Measurements from ENCODE around the gene ATG9B. TPM values are rescaled to one million over a fixed set of nuclear protein-coding genes. Genes with fewer than 3 reads are reported as not detected.
A peak's percentile ranks its signal among the peaks of the same experiment; 100 is the strongest.

ATG9B gene
- total and polyA plus RNA-seq, 2 of the 13 experiments (the other 11 are each of a cell fraction or from before 2014, with no cell fraction given), result 0.24 TPM; not detected in 1

GRCh38 chr7:151062399-151063211 lies 38.3 kb upstream of the ATG9B start (continued):
- no peak for TF ChIP-seq KLF9 (CRISPR knock-in tag; IDR thresholded peaks at IDR 0.05; ENCODE audit: low read depth)
- no peak; the same call in 1 of the 2 replicates for TF ChIP-seq ZNF232 (CRISPR knock-in tag; IDR thresholded peaks at IDR 0.05; ENCODE audit: borderline replicate concordance)
- TF ChIP-seq NR2C2 (CRISPR knock-in tag; IDR thresholded peaks at IDR 0.05; ENCODE audit: borderline replicate concordance), result peak; percentile 61; the same call in 1 of the 2 replicates
- no peak for TF ChIP-seq ZNF280B (CRISPR knock-in tag; IDR thresholded peaks at IDR 0.05; ENCODE audit: borderline replicate concordance)
- TF ChIP-seq ZFP37 (CRISPR knock-in tag; IDR thresholded peaks at IDR 0.05; ENCODE audit: borderline replicate concordance), result no peak
- TF ChIP-seq SSRP1 (CRISPR knock-in tag; IDR thresholded peaks at IDR 0.05), result 0 out of 2 replicates have a peak, but pooled peaks have one; percentile 54
- 0 out of 2 replicates have a peak, but pooled peaks have one; percentile 27 for TF ChIP-seq RNF2 (conservative IDR thresholded peaks at IDR 0.05; ENCODE audit: low read depth)
- TF ChIP-seq ZNF512B (CRISPR knock-in tag; IDR thresholded peaks at IDR 0.05; ENCODE audit: borderline replicate concordance), result no peak; the same call in 1 of the 2 replicates
- TF ChIP-seq ZNF598 (CRISPR knock-in tag; IDR thresholded peaks at IDR 0.05; ENCODE audit: borderline replicate concordance), result no peak
- TF ChIP-seq DMAP1 (CRISPR knock-in tag; IDR thresholded peaks at IDR 0.05), result peak; percentile 70
- TF ChIP-seq ZSCAN21 (CRISPR knock-in tag; IDR thresholded peaks at IDR 0.05; ENCODE audit: borderline replicate concordance), result 0 out of 2 replicates have a peak, but pooled peaks have one; percentile 2
- 0 out of 2 replicates have a peak, but pooled peaks have one; percentile 30 for TF ChIP-seq ARID3A (IDR thresholded peaks at IDR 0.05; ENCODE audit: low read depth, low read length)
- peak; percentile 14; the same call in 1 of the 2 replicates for TF ChIP-seq HNF4G (IDR thresholded peaks at IDR 0.05; ENCODE audit: borderline replicate concordance, low read depth, low read length)
- no peak for TF ChIP-seq HNF4G (CRISPR knock-in tag; IDR thresholded peaks at IDR 0.05; ENCODE audit: borderline replicate concordance, low read depth)
- TF ChIP-seq ZNF256 (CRISPR knock-in tag; conservative IDR thresholded peaks at IDR 0.05), result no peak
- 0 out of 2 replicates have a peak, but pooled peaks have one; percentile 27 for TF ChIP-seq ZNF136 (CRISPR knock-in tag; IDR thresholded peaks at IDR 0.05; ENCODE audit: low read depth)
- TF ChIP-seq NFKB2 (CRISPR knock-in tag; IDR thresholded peaks at IDR 0.05; ENCODE audit: borderline replicate concordance), result peak; percentile 85; the same call in 1 of the 2 replicates
- TF ChIP-seq ZFP36L1 (CRISPR knock-in tag; IDR thresholded peaks at IDR 0.05), result peak; percentile 39; the same call in 1 of the 2 replicates
- peak; percentile 62; the same call in 1 of the 2 replicates for TF ChIP-seq KAT8 (CRISPR knock-in tag; IDR thresholded peaks at IDR 0.05)
